HUES48 (cell line): ENCODE data around the gene DPP3.

Experiments
- H3K27ac ChIP-seq: one replicate; pipeline ENCODE4 v1.7.0; 2013; ENCODE audit warnings: low read depth, low read length, inconsistent platforms
- H3K27me3 ChIP-seq: 2 replicates; pipeline ENCODE4 v1.6.1; 2013; ENCODE audit warnings: mild to moderate bottlenecking, low read length; ENCODE audit not compliant: control insufficient read depth, insufficient read depth
- H3K36me3 ChIP-seq: 2 replicates; pipeline ENCODE4 v1.6.1; 2013; ENCODE audit warnings: low read length; ENCODE audit not compliant: control insufficient read depth, insufficient read depth
- H3K4me1 ChIP-seq: 2 replicates; pipeline ENCODE4 v1.6.1; 2013; ENCODE audit warnings: mild to moderate bottlenecking, low read length; ENCODE audit not compliant: control insufficient read depth, insufficient read depth
- H3K4me3 ChIP-seq: 2 replicates; pipeline ENCODE4 v1.5.1; 2013; ENCODE audit warnings: mild to moderate bottlenecking, low read depth, low read length
- H3K9ac ChIP-seq: 2 replicates; pipeline ENCODE4 v1.6.1; 2013; ENCODE audit warnings: mild to moderate bottlenecking, low read depth, low read length, moderate library complexity
- H3K9me3 ChIP-seq: 2 replicates; pipeline ENCODE4 v1.6.1; 2013; ENCODE audit warnings: low read length; ENCODE audit not compliant: control insufficient read depth, insufficient read depth

Gene DPP3

GRCh38 chr11:66546966-66547661 lies 66.9 kb downstream of the DPP3 start:
- peak overlapping the region; percentile 71 for H3K4me3 ChIP-seq
- H3K4me1 ChIP-seq = peaks cover 18% of the 10 kb centered on the region; the same call in 1 of the 2 replicates
- H3K27me3 ChIP-seq = no peaks in the 10 kb centered on the region; the same call in 1 of the 2 replicates
- H3K36me3 ChIP-seq = no peaks in the 10 kb centered on the region
- no peak overlapping the region for H3K9ac ChIP-seq
- H3K9me3 ChIP-seq = no peaks in the 10 kb centered on the region
- H3K27ac ChIP-seq = peak overlapping the region; percentile 29

GRCh38 chr11:66547662-66548009 lies 67.4 kb downstream of the DPP3 start:
- H3K4me3 ChIP-seq = peak overlapping the region; percentile 71; the same call in 1 of the 2 replicates
- no peak overlapping the region for H3K27ac ChIP-seq
- H3K4me1 ChIP-seq = peaks cover 18% of the 10 kb centered on the region; the same call in 1 of the 2 replicates
- H3K9me3 ChIP-seq = no peaks in the 10 kb centered on the region
- H3K27me3 ChIP-seq = no peaks in the 10 kb centered on the region; the same call in 1 of the 2 replicates
- H3K9ac ChIP-seq = no peak overlapping the region
- no peaks in the 10 kb centered on the region for H3K36me3 ChIP-seq

GRCh38 chr11:66548041-66548440 lies 67.8 kb downstream of the DPP3 start:
- Histone ChIP-seq H3K4me1 (peaks cover 18% of the 10 kb centered on the region; the same call in 1 of the 2 replicates), H3K9me3 (no peaks in the 10 kb centered on the region), H3K27ac (no peak overlapping the region), H3K36me3 (no peaks in the 10 kb centered on the region), H3K9ac (no peak overlapping the region), H3K4me3 (peak overlapping the region; percentile 71; the same call in 1 of the 2 replicates), H3K27me3 (no peaks in the 10 kb centered on the region; the same call in 1 of the 2 replicates)

GRCh38 chr11:66548774-66549630 lies 68.8 kb downstream of the DPP3 start:
- H3K4me3 ChIP-seq = no peak overlapping the region
- H3K36me3 ChIP-seq = no peaks in the 10 kb centered on the region
- H3K27ac ChIP-seq = no peak overlapping the region
- H3K27me3 ChIP-seq = no peaks in the 10 kb centered on the region; the same call in 1 of the 2 replicates
- no peaks in the 10 kb centered on the region for H3K9me3 ChIP-seq
- no peak overlapping the region for H3K9ac ChIP-seq
- peaks cover 12% of the 10 kb centered on the region; the same call in 1 of the 2 replicates for H3K4me1 ChIP-seq

GRCh38 chr11:66549696-66550095 lies 69.5 kb downstream of the DPP3 start:
- Histone ChIP-seq H3K36me3 (no peaks in the 10 kb centered on the region), H3K4me3 (no peak overlapping the region), H3K4me1 (peaks cover 12% of the 10 kb centered on the region; the same call in 1 of the 2 replicates), H3K9ac (no peak overlapping the region), H3K9me3 (no peaks in the 10 kb centered on the region), H3K27me3 (no peaks in the 10 kb centered on the region; the same call in 1 of the 2 replicates), H3K27ac (no peak overlapping the region)

- H3K36me3 ChIP-seq = no peaks in the 10 kb centered on the region; the same call in 1 of the 2 replicates
- H3K9ac ChIP-seq = no peak overlapping the region
- H3K4me1 ChIP-seq = peaks cover 9% of the 10 kb centered on the region; the same call in 1 of the 2 replicates
- no peak overlapping the region for H3K4me3 ChIP-seq
- no peaks in the 10 kb centered on the region; the same call in 1 of the 2 replicates for H3K27me3 ChIP-seq
- H3K9me3 ChIP-seq = no peaks in the 10 kb centered on the region
- H3K27ac ChIP-seq = no peak overlapping the region
These were observed 70.7 kb downstream of the DPP3 start for GRCh38 chr11:66550887-66551286.

GRCh38 chr11:66554602-66555001 lies 74.4 kb downstream of the DPP3 start:
- no peak overlapping the region for H3K27ac ChIP-seq
- no peaks in the 10 kb centered on the region; the same call in 1 of the 2 replicates for H3K27me3 ChIP-seq
- no peak overlapping the region for H3K4me3 ChIP-seq
- H3K9ac ChIP-seq = no peak overlapping the region
- no peaks in the 10 kb centered on the region for H3K9me3 ChIP-seq
- peaks cover 13% of the 10 kb centered on the region; the same call in 1 of the 2 replicates for H3K36me3 ChIP-seq
- no peaks in the 10 kb centered on the region for H3K4me1 ChIP-seq

GRCh38 chr11:66555416-66555815 lies 75.2 kb downstream of the DPP3 start:
- Histone ChIP-seq H3K4me3 (no peak overlapping the region), H3K9ac (no peak overlapping the region), H3K4me1 (no peaks in the 10 kb centered on the region), H3K27me3 (no peaks in the 10 kb centered on the region), H3K27ac (no peak overlapping the region), H3K9me3 (no peaks in the 10 kb centered on the region), H3K36me3 (peaks cover 17% of the 10 kb centered on the region)

GRCh38 chr11:66556086-66556485 lies 75.9 kb downstream of the DPP3 start:
- peaks cover 24% of the 10 kb centered on the region for H3K36me3 ChIP-seq
- H3K9me3 ChIP-seq = no peaks in the 10 kb centered on the region
- H3K27me3 ChIP-seq = no peaks in the 10 kb centered on the region
- no peak overlapping the region for H3K4me3 ChIP-seq
- H3K9ac ChIP-seq = no peak overlapping the region
- H3K4me1 ChIP-seq = no peaks in the 10 kb centered on the region
- no peak overlapping the region for H3K27ac ChIP-seq

- H3K4me3 ChIP-seq = no peak overlapping the region
- H3K9ac ChIP-seq = no peak overlapping the region
- no peak overlapping the region for H3K27ac ChIP-seq
- no peaks in the 10 kb centered on the region for H3K9me3 ChIP-seq
- no peaks in the 10 kb centered on the region for H3K27me3 ChIP-seq
- no peaks in the 10 kb centered on the region for H3K4me1 ChIP-seq
- peaks cover 41% of the 10 kb centered on the region for H3K36me3 ChIP-seq
These were observed 77.6 kb downstream of the DPP3 start for GRCh38 chr11:66557733-66558326.
